NB4 (cell line): ENCODE results near the gene POLG2.

ENCODE experiments used
- CTCF ChIP-seq: IDR thresholded peaks from one replicate; pipeline ENCODE4 v1.5.1; 2012; ENCODE audit warnings: low read depth, low read length
- MAX ChIP-seq: IDR thresholded peaks from 2 replicates; pipeline ENCODE4 v1.6.1; 2011; ENCODE audit warnings: low read depth, low read length
- POLR2A ChIP-seq: IDR thresholded peaks from 2 replicates; pipeline ENCODE4 v1.6.1; 2011; ENCODE audit warnings: mild to moderate bottlenecking; ENCODE audit not compliant: insufficient read length; ENCODE audit errors: extremely low read depth

GRCh38 chr17:64459284-64459747 is 37.5 kb downstream of the POLG2 start:
- TF ChIP-seq CTCF (no peak), POLR2A (no peak), MAX (no peak)
